MM.1S (cell line): Measurements from ENCODE around the gene ZBTB45.
A peak's percentile ranks its signal among the peaks of the same experiment; 100 is the strongest.

Source experiments
- DNase-seq: peaks from one replicate; pipeline ENCODE4 v3.0.0-alpha.2; 2015
- H2AFZ ChIP-seq: fragments of 300-600 bp; sonication (generic); 2 replicates; pipeline ENCODE4 v1.6.0; 2016; ENCODE audit warnings: antibody characterized with exemption, low read length
- H3F3A ChIP-seq: fragments of 300-600 bp; sonication (generic); 2 replicates; pipeline ENCODE4 v1.6.1; 2016; ENCODE audit warnings: mild to moderate bottlenecking, antibody characterized with exemption, low read length, moderate library complexity, mixed read lengths; ENCODE audit not compliant: insufficient read depth
- H3K27ac ChIP-seq: fragments of 300-600 bp; sonication (generic); 2 replicates; pipeline ENCODE4 v1.5.1; 2016; ENCODE audit warnings: mild to moderate bottlenecking, low read length
- H3K27me3 ChIP-seq: fragments of 300-600 bp; sonication (generic); replicated peaks from 2 replicates; pipeline ENCODE4 v1.6.0; 2016; ENCODE audit warnings: low read length; ENCODE audit not compliant: insufficient read depth
- H3K36me3 ChIP-seq: fragments of 300-600 bp; sonication (generic); replicated peaks from 2 replicates; pipeline ENCODE4 v1.6.1; 2016; ENCODE audit warnings: mild to moderate bottlenecking, low read length, mixed read lengths; ENCODE audit not compliant: insufficient read depth
- H3K4me1 ChIP-seq: fragments of 300-600 bp; sonication (generic); 2 replicates; pipeline ENCODE4 v1.6.1; 2016; ENCODE audit warnings: low read length, mixed read lengths
- H3K4me2 ChIP-seq: fragments of 300-600 bp; sonication (generic); 2 replicates; pipeline ENCODE4 v1.6.0; 2016; ENCODE audit warnings: low read depth, low read length
- H3K4me3 ChIP-seq: fragments of 300-600 bp; sonication (generic); 2 replicates; pipeline ENCODE4 v1.5.1; 2016; ENCODE audit warnings: low read length, mixed read lengths
- H3K79me2 ChIP-seq: fragments of 300-600 bp; sonication (generic); 2 replicates; pipeline ENCODE4 v1.6.1; 2016; ENCODE audit warnings: mixed run types, low read length, mixed read lengths
- H3K9ac ChIP-seq: fragments of 300-600 bp; sonication (generic); 2 replicates; pipeline ENCODE4 v1.6.1; 2016; ENCODE audit warnings: low read length, mixed read lengths
- H3K9me2 ChIP-seq: fragments of 300-600 bp; sonication (generic); replicated peaks from 2 replicates; pipeline ENCODE4 v1.6.1; 2016; ENCODE audit warnings: mild to moderate bottlenecking, low read length, mixed read lengths; ENCODE audit not compliant: insufficient read depth
- H3K9me3 ChIP-seq: fragments of 300-600 bp; sonication (generic); replicated peaks from 2 replicates; pipeline ENCODE4 v1.6.1; 2016; ENCODE audit warnings: mild to moderate bottlenecking, low read length, mixed read lengths; ENCODE audit not compliant: insufficient read depth
- H4K20me1 ChIP-seq: fragments of 300-600 bp; sonication (generic); 2 replicates; pipeline ENCODE4 v1.6.1; 2016; ENCODE audit warnings: mild to moderate bottlenecking, low read length, moderate library complexity, mixed read lengths; ENCODE audit not compliant: insufficient read depth
- CTCF ChIP-seq: fragments of 300-600 bp; sonication (generic); IDR thresholded peaks from 2 replicates; pipeline ENCODE4 v1.5.1; 2016; ENCODE audit warnings: antibody characterized with exemption, low read length, mixed read lengths
- EZH2 ChIP-seq: fragments of 300-600 bp; sonication (generic); optimal IDR thresholded peaks from 2 replicates; pipeline ENCODE3; 2017; ENCODE audit warnings: low read depth, mild to moderate bottlenecking, antibody characterized with exemption, low read length, mixed read lengths
- EZH2phosphoT487 ChIP-seq: fragments of 300-600 bp; sonication (generic); IDR thresholded peaks from 2 replicates; pipeline ENCODE4 v1.6.1; 2018; ENCODE audit warnings: antibody characterized with exemption, low read length

ZBTB45 gene

GRCh38 chr19:58479303-58479702 lies 40.3 kb downstream of the ZBTB45 start:
- no peak overlapping the region for H3K4me3 ChIP-seq
- H3K4me2 ChIP-seq = no peak overlapping the region
- H2AFZ ChIP-seq = no peak overlapping the region
- H3K9me2 ChIP-seq = no peaks in the 10 kb centered on the region
- no peaks in the 10 kb centered on the region for H3K4me1 ChIP-seq
- H3K27ac ChIP-seq = no peak overlapping the region
- H3K79me2 ChIP-seq = no peaks in the 10 kb centered on the region
- H3K27me3 ChIP-seq = no peaks in the 10 kb centered on the region
- H3K36me3 ChIP-seq = no peaks in the 10 kb centered on the region
- H4K20me1 ChIP-seq = no peaks in the 10 kb centered on the region
- no peaks in the 10 kb centered on the region for H3K9me3 ChIP-seq
- no peak for TF ChIP-seq CTCF
- TF ChIP-seq EZH2 = no peak
- no peak for TF ChIP-seq EZH2phosphoT487
- H3F3A ChIP-seq = peaks cover 8% of the 10 kb centered on the region
- H3K9ac ChIP-seq = no peak overlapping the region
- DNase-seq = no peak

- no peaks in the 10 kb centered on the region for H4K20me1 ChIP-seq
- no peak overlapping the region for H3K27ac ChIP-seq
- no peak overlapping the region for H3K4me2 ChIP-seq
- TF ChIP-seq EZH2phosphoT487 = no peak
- TF ChIP-seq CTCF = no peak
- no peak for TF ChIP-seq EZH2
- H3K9ac ChIP-seq = no peak overlapping the region
- no peak for DNase-seq
- H3K4me3 ChIP-seq = no peak overlapping the region
- no peaks in the 10 kb centered on the region for H3K4me1 ChIP-seq
- H3K9me3 ChIP-seq = no peaks in the 10 kb centered on the region
- no peaks in the 10 kb centered on the region for H3K79me2 ChIP-seq
- H3K27me3 ChIP-seq = no peaks in the 10 kb centered on the region
- H3K36me3 ChIP-seq = no peaks in the 10 kb centered on the region
- H2AFZ ChIP-seq = no peak overlapping the region
- H3F3A ChIP-seq = peaks cover 8% of the 10 kb centered on the region
- no peaks in the 10 kb centered on the region for H3K9me2 ChIP-seq
Observed at GRCh38 chr19:58477871-58478270, 41.7 kb downstream of the ZBTB45 start.

- H3K9me3 ChIP-seq = no peaks in the 10 kb centered on the region
- TF ChIP-seq CTCF (no peak), EZH2phosphoT487 (no peak), EZH2 (no peak)
- no peaks in the 10 kb centered on the region for H3K9me2 ChIP-seq
- H4K20me1 ChIP-seq = no peaks in the 10 kb centered on the region
- H3K27me3 ChIP-seq = no peaks in the 10 kb centered on the region
- no peaks in the 10 kb centered on the region for H3K4me1 ChIP-seq
- H3K9ac ChIP-seq = no peak overlapping the region
- no peak overlapping the region for H3K27ac ChIP-seq
- no peak for DNase-seq
- H3K4me3 ChIP-seq = no peak overlapping the region
- no peaks in the 10 kb centered on the region for H3K79me2 ChIP-seq
- no peak overlapping the region for H2AFZ ChIP-seq
- no peaks in the 10 kb centered on the region for H3K36me3 ChIP-seq
- peak overlapping the region; percentile 88; the same call in 1 of the 2 replicates for H3K4me2 ChIP-seq
- peaks cover 8% of the 10 kb centered on the region for H3F3A ChIP-seq
Observed at GRCh38 chr19:58477130-58477529, 42.5 kb downstream of the ZBTB45 start.
